Motor neuron (in vitro differentiated cells): ENCODE data around the gene NAXE. TPM values are rescaled to one million over a fixed set of nuclear protein-coding genes. Genes with fewer than 3 reads are reported as not detected.

ENCODE experiments used
- ATAC-seq, 8 experiments: fragments of 200-7000 bp; cut with Tn5 transposase; replicated peaks in 6 of 8; 2 replicates each; pipeline ENCODE4 v1.8.0; 2021; ENCODE audit warnings: mild to moderate bottlenecking in 8 of 8, moderate library complexity in 8 of 8
- H3K27ac ChIP-seq, 2 donors: fragments of 250-450 bp; sonication (Bioruptor Pico); 2 replicates each; pipeline ENCODE4 v1.9.0; 2021; ENCODE audit warnings: antibody characterized with exemption in 2 of 2, mild to moderate bottlenecking in 2 of 2, moderate library complexity in 1 of 2
- H3K4me1 ChIP-seq, 2 donors: fragments of 250-450 bp; sonication (Bioruptor Pico); replicated peaks in 1 of 2; 2 replicates each; pipeline ENCODE4 v1.6.1; 2021; ENCODE audit warnings: antibody characterized with exemption in 2 of 2, mild to moderate bottlenecking in 2 of 2, moderate library complexity in 1 of 2
- H3K4me3 ChIP-seq, 5 donors: fragments of 250-450 bp; sonication (Bioruptor Pico); 2 replicates each; pipeline ENCODE4 v1.9.0; 2021; ENCODE audit warnings: antibody characterized with exemption in 5 of 5, mild to moderate bottlenecking in 5 of 5, moderate library complexity in 4 of 5
- WGBS, 10 experiments: fragments of 450-650 bp; shearing (Covaris generic); methylation state at CpG; one replicate each; pipeline ENCODE4 v1.0.0; 2022; 5-methylcytosine and 5-hydroxymethylcytosine counted together
- in situ Hi-C, 9 experiments: fragments of 400-800 bp; cut with MboI; loops; one replicate each; pipeline ENCODE4 v1.15.0; 2021; ENCODE audit warnings: low sequenced_read_pairs in 9 of 9, low pct_unique_long_range_greater_than_20kb in 2 of 9; ENCODE audit not compliant: unreplicated experiment in 9 of 9
- total RNA-seq, 8 experiments: library from RNA; unstranded; fragments of 300-600 nt; gene quantifications; 2 replicates each; pipeline versions ENCODE4 v1.2.3 to v1.2.4, GENCODE V29; 2022

The NAXE gene
- total RNA-seq, 8 experiments from 2014 or later: 50.1 to 168 (median 66.6) TPM

DNA sequence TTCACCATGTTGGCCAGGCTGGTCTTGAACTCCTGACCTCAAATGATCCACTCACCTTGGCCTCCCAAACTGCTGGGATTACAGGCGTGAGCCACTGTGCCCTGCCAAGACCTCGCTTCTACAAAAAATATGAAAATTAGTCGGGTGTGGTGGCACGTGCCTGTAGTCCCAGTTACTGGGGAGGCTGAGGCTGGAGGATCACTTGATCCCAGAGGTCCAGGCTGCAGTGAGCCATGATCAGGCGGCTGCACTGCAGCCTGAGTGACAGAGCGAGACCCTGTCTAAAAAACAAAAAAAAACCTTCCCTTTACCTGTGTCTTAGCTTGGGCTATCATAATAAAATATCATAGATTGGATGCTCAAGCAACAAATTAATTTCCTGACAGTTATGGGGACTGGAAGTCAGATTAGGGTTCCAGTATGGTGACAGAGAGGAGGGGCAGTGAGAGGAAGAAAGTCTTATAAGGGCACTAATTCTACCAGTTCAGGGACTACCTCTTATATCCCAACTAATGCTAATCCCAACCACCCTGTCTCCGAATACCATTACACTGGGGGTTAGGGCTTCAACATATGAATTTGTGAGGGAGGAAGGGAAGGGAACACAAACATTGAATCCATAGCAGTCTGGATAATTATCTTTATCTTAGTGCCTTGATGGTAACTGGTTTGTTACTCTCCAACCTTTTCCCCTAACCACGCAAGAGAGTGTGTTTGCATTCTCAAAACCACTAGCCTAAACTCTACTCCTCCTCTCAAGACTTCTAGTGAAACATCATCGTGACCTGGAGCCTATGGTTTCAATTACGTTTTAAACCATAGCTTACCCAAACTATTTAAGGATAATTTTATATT is 1.0 kb upstream of the NAXE start:
- Histone ChIP-seq H3K4me3 (peak overlapping the region; percentile 52 to 83 (median 75)), H3K4me1 (peaks cover 20 to 28% of the 10 kb centered on the region in 2 donors), H3K27ac (no peak overlapping the region)
- WGBS, 10 experiments: 48 to 100% (median 92%) methylated on average over 2 to 9 of the region's 10 CpGs; no CpG with 5 or more reads in 2 of the 10 experiments
- ATAC-seq: no peak
- in situ Hi-C loops: no loop called here

- no peak for ATAC-seq
- Histone ChIP-seq H3K27ac (peak overlapping the region; percentile 16 to 27), H3K4me1 (peaks cover 20 to 28% of the 10 kb centered on the region in 2 donors), H3K4me3 (peak overlapping the region; percentile 52 to 83 (median 75))
- in situ Hi-C loops: no loop called here
- 0 to 56% (median 16%) methylated on average over 1 to 6 of the region's 6 CpGs; no CpG with 5 or more reads in 2 of the 10 experiments for WGBS, 10 experiments
These were observed 470 bp upstream of the NAXE start for GRCh38 chr1:156591181-156591431.

DNA sequence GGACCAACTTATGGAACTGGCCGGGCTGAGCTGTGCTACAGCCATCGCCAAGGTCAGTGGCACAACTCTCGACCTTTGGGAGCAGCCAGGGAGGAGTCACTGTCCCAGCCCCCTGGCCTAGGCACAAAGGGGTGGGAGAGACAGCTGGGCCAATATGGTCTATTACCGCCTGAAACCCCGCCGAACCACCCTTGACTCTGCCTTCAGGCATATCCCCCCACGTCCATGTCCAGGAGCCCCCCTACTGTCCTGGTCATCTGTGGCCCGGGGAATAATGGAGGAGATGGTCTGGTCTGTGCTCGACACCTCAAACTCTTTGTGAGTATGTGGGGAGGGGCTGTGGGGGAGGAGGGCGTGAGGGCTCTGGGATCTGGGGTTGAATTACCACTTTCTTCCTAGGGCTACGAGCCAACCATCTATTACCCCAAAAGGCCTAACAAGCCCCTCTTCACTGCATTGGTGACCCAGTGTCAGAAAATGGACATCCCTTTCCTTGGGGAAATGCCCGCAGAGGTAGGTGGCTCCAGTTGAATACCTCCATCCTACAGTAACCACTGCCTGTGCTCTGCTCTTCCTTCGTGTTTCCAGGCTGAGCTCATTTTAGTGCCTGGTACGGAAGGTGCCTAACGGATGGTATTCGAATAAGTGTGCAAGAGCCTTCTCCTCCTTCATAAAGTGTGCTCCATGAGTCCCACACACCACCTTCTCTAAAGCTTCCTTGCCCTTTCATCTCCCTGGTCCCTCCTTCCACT is 758 bp downstream of the NAXE start:
- in situ Hi-C loops: no loop called here
- WGBS, 10 experiments: 33 to 93% (median 71%) methylated on average over 1 to 8 of the region's 16 CpGs; no CpG with 5 or more reads in 3 of the 10 experiments
- peaks cover 20 to 28% of the 10 kb centered on the region in 2 donors for H3K4me1 ChIP-seq
- peak overlapping the region; percentile 52 to 83 (median 75) for H3K4me3 ChIP-seq
- no peak for ATAC-seq
- H3K27ac ChIP-seq: peak overlapping the region in 1 of 2 donors; percentile 53

DNA sequence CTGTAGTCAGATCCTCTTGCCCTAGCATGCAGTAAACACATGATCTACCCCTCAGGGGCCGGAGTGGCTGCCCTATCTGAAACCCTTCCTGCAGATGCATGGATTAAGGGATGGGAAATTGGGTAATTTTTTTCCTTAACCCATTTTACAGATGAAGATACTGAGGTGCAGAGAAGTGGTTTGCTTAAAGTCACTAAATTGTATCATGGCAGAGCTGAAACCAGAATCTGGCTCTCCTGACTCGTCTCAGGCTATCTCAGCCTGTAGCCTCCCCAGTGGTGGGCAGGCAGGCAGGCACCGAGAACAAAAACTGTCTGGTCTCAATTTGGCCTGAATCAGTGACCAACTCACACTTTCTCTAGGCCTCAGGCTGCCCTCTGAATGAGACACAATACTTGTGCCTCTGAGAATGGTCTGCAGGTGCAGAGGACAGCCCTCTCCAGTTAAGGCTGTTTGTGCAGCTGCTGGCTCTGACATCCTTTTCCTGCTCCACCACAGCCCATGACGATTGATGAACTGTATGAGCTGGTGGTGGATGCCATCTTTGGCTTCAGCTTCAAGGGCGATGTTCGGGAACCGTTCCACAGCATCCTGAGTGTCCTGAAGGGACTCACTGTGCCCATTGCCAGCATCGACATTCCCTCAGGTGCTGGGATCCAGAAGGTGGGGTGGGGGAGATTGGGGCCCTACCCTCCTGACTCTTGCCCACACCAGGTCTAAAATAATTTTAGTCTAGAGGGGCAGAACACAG is 1.5 kb downstream of the NAXE start:
- in situ Hi-C loops: no loop called here
- Histone ChIP-seq H3K4me1 (peaks cover 20 to 28% of the 10 kb centered on the region in 2 donors), H3K4me3 (no peak overlapping the region), H3K27ac (no peak overlapping the region)
- WGBS, 10 experiments: 72 to 100% (median 92%) methylated on average over 2 to 6 of the region's 8 CpGs; no CpG with 5 or more reads in 4 of the 10 experiments
- ATAC-seq: no peak

DNA sequence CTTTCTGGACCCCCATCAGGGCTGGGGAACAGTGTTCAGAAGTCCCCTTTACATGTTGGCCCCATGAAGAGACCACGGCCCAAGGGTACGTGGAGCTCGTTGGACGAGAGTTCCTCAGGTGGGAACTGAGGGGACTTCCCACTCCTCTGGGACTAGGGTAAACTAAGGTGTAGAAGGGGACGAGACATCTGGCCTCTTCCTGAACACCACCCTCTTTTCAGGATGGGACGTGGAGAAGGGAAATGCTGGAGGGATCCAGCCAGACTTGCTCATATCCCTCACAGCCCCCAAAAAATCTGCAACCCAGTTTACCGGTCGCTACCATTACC is 2.0 kb downstream of the NAXE start:
- 80 to 100% (median 91%) methylated on average over 1 to 6 of the region's 8 CpGs; no CpG with 5 or more reads in 6 of the 10 experiments for WGBS, 10 experiments
- no peak for ATAC-seq
- in situ Hi-C loops: no loop called here
- peaks cover 20 to 28% of the 10 kb centered on the region in 2 donors for H3K4me1 ChIP-seq
- no peak overlapping the region for H3K27ac ChIP-seq
- H3K4me3 ChIP-seq: no peak overlapping the region

- H3K4me3 ChIP-seq: no peak overlapping the region
- H3K27ac ChIP-seq: peak overlapping the region in 1 of 2 donors; percentile 27
- peak in 1 of 8 experiments; percentile 38 for ATAC-seq
- peaks cover 20 to 28% of the 10 kb centered on the region in 2 donors for H3K4me1 ChIP-seq
- WGBS, 10 experiments: 37 to 96% (median 58%) methylated on average over 2 to 3 of the region's 3 CpGs; no CpG with 5 or more reads in 2 of the 10 experiments
- in situ Hi-C loops: no loop called here
These were observed 2.6 kb downstream of the NAXE start for GRCh38 chr1:156594190-156594589.

DNA sequence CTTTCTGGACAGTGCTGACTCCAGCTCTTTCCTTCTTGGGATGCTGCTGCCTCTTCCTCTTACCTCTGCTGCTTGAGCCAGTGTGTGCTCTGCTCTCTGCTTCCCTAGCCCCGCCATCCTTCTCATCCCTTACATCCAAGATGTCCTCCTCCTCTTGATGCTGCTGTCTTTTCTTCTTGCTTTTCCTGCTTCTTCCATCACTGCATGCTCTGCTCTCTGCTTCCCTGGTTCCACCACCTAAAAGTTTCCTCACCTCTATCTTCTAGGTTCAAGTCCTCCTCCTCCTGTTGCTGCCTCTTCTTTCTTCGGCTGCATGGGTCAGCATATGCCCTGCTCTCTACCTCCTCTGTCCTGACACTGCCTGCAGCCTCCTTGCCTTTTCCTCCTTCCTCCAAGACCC is 3.4 kb downstream of the NAXE start:
- WGBS, 10 experiments: 71 to 100% (median 95%) methylated on average over 1 to 2 of the region's 2 CpGs
- no peak for ATAC-seq
- Histone ChIP-seq H3K4me3 (no peak overlapping the region), H3K4me1 (peaks cover 20 to 28% of the 10 kb centered on the region in 2 donors), H3K27ac (no peak overlapping the region)
- in situ Hi-C loops: no loop called here

- Histone ChIP-seq H3K27ac (no peak overlapping the region), H3K4me1 (peaks cover 18 to 28% of the 10 kb centered on the region in 2 donors), H3K4me3 (no peak overlapping the region)
- in situ Hi-C loops: no loop called here
- WGBS, 10 experiments: 71 to 100% (median 94%) methylated on average over 1 to 3 of the region's 3 CpGs; no CpG with 5 or more reads in 5 of the 10 experiments
- ATAC-seq: no peak
These were observed 4.8 kb downstream of the NAXE start for GRCh38 chr1:156596426-156596825.

DNA sequence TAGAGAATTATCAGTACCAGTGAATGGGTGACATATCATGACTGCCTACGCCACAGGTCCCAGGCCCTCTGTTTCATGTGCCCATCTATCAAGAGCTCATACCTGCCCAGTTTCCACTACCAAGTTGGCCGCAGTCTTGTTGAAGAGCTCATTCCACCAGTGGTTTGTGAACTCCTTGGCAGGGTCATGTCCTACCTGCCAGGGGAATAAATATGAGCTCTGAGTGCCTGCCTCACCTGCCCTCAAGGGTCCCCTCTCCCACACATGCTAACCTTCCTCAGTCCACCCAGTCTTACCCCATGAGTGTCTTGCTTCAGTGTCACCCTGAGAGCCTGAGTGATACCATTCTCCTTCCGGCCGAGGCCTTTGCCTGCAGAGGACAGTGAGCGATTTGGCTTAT is 6.5 kb downstream of the NAXE start:
- Histone ChIP-seq H3K4me1 (peaks cover 17 to 26% of the 10 kb centered on the region in 2 donors), H3K4me3 (no peak overlapping the region), H3K27ac (no peak overlapping the region)
- no peak for ATAC-seq
- in situ Hi-C loops: no loop called here
- WGBS, 10 experiments: 86 to 100% (median 99%) methylated on average over 1 to 5 of the region's 5 CpGs; no CpG with 5 or more reads in 4 of the 10 experiments

DNA sequence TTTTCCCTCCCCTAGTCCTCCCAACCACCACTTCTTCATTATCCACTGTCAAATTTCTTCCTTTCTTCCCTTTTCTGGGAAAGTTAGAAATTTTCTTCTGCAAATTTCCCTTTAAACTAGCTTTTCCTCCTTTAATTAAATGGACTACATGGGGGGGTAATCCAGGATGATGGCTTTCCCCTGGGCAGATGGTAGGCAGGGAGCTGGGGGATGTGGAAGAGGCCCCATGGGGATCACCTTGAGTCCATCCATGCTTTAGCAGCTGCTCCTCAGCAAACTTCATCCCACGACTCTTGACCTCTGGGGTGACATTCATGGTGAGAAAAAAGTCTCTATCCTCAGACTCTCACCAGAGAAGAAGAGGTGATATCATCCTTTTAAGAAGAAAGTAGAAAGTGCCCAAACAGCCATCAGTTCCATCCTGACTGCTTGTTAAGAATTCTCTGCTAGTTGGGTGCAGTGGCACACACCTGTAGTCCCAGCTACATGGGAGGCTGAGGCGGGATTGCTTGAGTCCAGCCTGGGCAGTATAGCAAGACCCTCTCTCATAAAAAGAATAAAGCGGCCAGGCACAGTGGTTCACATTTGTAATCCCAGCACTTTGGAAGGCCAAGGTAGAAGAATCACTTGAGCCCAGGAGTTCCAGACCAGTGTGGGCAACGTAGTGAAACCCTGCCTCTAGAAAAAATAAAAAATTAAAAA is 7.3 kb downstream of the NAXE start:
- WGBS, 10 experiments: 88 to 100% (median 100%) methylated on average over 1 to 4 of the region's 4 CpGs
- no peak for ATAC-seq
- H3K4me1 ChIP-seq: peaks cover 17 to 23% of the 10 kb centered on the region in 2 donors
- H3K4me3 ChIP-seq: no peak overlapping the region
- in situ Hi-C loops: no loop called here
- H3K27ac ChIP-seq: no peak overlapping the region

GRCh38 chr1:156599811-156600210 is 8.2 kb downstream of the NAXE start:
- Histone ChIP-seq H3K4me3 (no peak overlapping the region), H3K27ac (no peak overlapping the region), H3K4me1 (peaks cover 9 to 14% of the 10 kb centered on the region in 2 donors)
- in situ Hi-C loops: loop anchor here in 4 of 9 experiments (10.0 to 25.0 kb wide), 3 partner anchors 145 to 213 kb away; no protein-coding TSS in a partner anchor
- 0 to 100% (median 88%) methylated on average over 1 to 3 of the region's 3 CpGs; no CpG with 5 or more reads in 2 of the 10 experiments for WGBS, 10 experiments
- no peak for ATAC-seq

DNA sequence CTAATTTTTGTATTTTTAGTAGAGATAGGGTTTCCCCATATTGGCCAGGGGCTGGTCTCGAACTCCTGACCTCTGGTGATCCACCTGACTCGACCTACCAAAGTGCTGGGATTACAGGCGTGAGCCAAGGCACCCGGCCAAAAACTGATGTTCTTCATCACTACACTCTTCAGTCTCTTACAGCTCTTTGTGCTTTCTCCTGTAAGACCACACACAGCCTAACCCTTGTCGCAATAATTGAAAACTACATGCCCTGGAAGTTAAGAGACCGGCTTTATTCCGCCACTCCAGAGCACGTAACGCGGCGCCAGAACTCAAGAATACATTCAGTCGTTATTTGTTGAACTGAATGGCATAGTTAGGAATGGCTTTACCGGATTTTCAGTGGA is 9.2 kb downstream of the NAXE start:
- H3K4me3 ChIP-seq: peak overlapping the region; percentile 53 to 97 (median 71)
- peak in 3 of 8 experiments; percentile 14 to 16 (median 15) for ATAC-seq
- H3K27ac ChIP-seq: peak overlapping the region in 1 of 2 donors; percentile 70
- 0 to 11% (median 0%) methylated on average over 2 to 13 of the region's 13 CpGs; no CpG with 5 or more reads in 1 of the 10 experiments for WGBS, 10 experiments
- in situ Hi-C loops: loop anchor here in 4 of 9 experiments (10.0 to 25.0 kb wide), 3 partner anchors 146 to 213 kb away; no protein-coding TSS in a partner anchor
- H3K4me1 ChIP-seq: peaks cover 9 to 14% of the 10 kb centered on the region in 2 donors
